Posterior cingulate gyrus (tissue), 11 donors: ENCODE results near the gene NOTO.

Experiments used
- DNase-seq, 10 donors: peaks; one replicate each; pipeline versions ENCODE4 v3.0.0 to v3.0.0-alpha.2; 2020 to 2021; ENCODE audit warnings: mixed read lengths in 3 of 10
- intact Hi-C: fragments of 100-400 bp; cut with DNase I; formaldehyde crosslinking; loops from one replicate; pipeline ENCODE4 v1.15.1; 2023

The NOTO gene

DNA sequence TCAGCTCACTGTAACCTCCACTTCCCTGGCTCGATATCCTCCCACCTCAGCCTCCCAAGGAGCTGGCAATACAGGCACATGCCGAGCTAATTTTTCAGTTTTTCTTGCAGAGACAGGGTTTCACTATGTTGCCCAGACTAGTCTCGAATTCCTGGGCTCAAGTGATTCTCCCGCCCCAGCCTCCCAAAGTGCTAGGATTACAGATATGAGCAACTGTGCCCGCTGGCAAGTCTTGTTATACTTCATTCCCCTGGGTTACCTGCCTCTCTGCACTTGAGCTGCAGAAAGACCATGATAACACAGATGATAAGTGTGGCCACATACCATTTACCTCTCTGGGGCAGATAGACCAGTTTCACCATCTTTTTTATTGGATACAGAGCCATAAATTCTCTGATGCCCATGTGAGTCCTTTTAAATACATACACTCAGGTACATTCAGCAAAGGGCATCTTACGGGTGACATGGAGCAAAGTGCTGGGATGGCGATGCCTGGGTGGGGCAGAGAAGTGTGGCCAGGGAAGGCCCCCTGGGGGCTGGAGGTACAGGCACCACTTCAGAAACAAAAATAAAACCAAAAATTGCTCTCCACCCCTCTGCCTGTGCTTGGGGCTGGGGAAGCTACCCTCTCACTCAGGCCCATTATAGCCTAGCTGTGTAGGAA lies 52.1 kb downstream of the NOTO start:
- intact Hi-C loops: no loop called here
- no peak for DNase-seq

GRCh38 chr2:73255007-73255644 lies 52.8 kb downstream of the NOTO start:
- intact Hi-C loops: no loop called here
- no peak for DNase-seq

DNA sequence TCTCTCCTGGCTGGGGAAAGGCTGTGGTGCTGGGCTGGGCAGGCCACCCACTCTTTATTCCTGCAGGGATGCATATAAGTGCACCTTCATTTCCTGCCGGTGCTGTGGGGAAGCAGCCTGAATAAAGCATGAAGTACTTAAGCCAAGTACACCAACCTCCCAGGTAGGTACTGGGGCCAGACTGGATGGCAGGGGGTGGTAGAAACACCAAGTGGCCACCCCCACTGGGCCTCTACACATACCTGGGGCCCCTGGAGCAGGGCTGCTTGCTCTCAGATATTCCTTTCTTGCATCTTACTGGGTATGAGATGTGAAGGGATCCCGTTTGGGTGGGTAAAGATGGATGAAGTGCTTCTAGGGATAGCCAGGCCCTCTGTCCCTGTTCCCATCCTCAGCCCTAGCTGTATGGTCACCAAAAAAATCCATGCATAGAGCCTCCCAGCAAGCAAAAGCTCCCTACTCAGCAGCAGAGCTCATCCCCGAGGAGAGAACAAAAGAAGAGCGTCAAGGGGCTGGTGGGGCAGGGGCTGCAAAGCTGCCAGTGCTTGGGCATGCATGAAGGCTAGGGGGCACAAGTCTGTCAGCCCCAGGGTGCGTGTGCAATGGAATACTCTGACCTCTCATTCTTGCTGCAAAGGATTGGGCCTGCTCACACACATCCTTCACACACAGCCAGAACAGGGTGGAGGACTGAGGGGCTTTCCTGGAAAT lies 53.7 kb downstream of the NOTO start:
- intact Hi-C loops: no loop called here
- no peak for DNase-seq

- no peak for DNase-seq
- intact Hi-C loops: no loop called here
These were observed 54.2 kb downstream of the NOTO start for GRCh38 chr2:73256618-73256922.

DNA sequence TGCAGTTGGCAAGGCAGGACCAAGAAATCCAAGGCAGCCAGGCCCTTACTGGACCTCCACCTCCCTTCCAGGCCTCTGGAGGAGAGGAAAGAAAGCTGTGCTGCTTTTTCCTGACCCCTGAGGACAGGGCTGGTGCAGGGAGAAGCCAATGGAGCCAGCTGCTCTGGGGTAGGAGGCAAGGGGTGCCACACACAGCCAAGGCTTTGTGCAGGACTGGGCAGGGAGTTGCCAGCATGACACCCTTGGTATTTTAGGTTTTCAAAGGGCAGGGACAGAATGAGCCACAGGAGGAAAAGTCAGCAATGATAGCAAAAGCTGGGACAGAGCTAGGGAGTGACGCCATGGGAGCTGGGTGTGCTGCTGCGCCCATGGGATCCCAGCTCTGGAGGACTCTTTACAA lies 54.6 kb downstream of the NOTO start:
- DNase-seq: no peak
- intact Hi-C loops: no loop called here

DNA sequence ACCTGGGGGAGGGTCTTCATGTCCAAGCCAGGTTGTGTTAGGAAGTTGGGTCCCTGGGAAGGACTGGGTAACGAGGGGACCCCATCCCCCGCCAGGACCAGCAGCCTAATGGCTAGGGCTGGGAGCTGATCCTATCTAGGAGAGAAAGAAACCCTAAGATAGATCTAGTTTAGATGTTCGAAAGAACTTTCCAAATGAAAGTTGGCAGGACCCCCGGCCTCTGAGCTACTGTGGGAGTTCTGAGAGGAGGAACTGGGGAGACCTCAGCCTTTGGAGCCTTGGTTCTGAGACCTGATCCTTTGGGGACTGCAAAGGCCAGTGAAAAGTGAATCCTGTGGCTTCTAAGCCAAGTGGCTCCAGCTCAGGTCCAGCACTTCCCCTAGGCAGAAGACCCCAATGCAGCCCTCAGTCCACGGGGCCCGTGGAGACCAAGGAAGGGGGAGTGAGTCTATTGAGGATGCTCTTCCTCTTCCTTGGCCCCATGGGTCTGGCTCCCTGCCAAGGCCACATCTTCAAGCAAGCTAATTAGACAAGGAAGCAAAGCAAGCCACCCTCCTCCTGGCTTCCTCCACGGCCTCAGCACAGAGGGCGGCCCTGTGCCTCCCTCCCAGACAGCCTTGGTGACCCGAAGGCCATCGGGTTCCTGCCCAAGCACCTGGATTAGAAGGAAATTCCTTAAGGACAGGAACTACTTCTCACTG lies 55.2 kb downstream of the NOTO start:
- intact Hi-C loops: no loop called here

GRCh38 chr2:73258186-73258912 lies 56.0 kb downstream of the NOTO start:
- intact Hi-C loops: no loop called here
- no peak for DNase-seq

More for the DNA sequence above, 55.2 kb downstream of the NOTO start:
- peak in 1 of 10 donors; percentile 17 for DNase-seq

DNA sequence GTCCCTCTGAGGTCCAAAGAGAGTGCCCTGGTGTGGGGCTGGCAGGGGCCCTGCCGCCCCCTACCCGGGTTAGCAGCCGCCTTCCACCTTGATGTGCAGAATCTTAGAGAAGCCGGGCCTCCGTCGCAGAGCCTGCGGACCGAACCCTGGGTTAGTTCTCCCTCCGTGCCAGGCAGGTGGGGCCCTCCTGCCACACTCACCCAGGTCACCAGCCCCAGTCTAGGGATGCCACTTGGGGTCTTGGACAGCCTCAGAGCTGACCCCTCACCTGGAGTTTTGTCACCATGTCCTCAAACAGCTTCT lies 56.5 kb downstream of the NOTO start:
- DNase-seq: no peak

DNA sequence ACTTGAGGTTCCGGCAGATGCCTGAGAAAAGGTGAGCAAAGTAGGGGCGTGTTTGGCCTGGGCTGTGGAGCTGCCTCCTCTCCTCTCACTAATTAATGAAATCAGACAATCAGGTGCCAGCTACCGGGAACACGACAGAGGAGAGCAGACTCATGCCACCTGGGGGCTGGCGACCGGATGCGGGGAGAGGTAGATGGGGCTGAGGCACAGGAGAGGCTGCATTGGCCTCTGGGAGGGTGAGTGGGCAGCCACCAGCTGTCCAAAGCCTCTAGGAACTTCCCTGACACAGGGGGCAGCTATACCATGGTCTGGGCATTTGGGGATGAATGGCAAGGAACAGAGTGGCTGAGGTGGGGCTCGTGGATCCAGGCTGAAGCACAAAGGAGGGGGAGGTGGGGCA lies 56.9 kb downstream of the NOTO start:
- intact Hi-C loops: no loop called here
- no peak for DNase-seq

More for the DNA sequence above, 56.5 kb downstream of the NOTO start:
- intact Hi-C loops: no loop called here

DNA sequence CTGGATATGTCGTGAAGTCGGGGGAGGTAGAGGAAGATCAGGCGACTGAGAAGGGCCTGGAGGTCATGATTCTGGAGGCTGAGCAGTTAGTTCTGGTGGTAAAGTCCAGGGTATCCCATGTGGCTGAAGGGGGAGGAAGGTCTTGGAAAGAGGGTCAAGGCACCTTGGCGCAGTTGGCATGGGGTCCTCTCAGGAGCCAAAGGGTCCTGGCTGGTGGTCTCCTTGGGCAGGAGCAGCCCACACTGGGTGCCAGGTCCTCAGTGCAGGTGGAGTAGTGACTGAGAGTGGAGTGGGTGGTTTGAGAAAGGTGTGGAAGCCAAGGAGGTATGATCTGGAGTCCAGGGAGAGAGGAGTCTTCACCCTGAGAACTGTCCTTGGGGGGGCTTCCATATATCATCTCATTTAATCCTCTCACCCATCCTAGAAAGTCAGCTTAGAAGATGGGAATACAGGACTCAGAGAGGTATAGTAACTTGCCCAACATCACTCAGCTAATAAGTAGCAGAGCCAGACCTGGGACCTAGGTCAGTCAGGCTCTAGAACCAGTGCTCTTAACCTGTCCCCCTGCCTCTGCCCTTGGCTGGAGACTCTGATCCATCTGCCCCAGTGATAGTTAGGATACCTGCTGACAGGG lies 57.4 kb downstream of the NOTO start:
- intact Hi-C loops: no loop called here
- no peak for DNase-seq

- peak in 5 of 10 donors; percentile 40 to 91 (median 49) for DNase-seq
- intact Hi-C loops: no loop called here
These were observed 58.1 kb downstream of the NOTO start for GRCh38 chr2:73260338-73260984.
